ENCODE results near the gene DHX16. TPM values are rescaled to one million over a fixed set of nuclear protein-coding genes. Genes with fewer than 3 reads are reported as not detected.

The DHX16 gene
- total RNA-seq, 4 donors from 2014 or later, result 16.0 to 34.5 (median 22.5) TPM

DNA sequence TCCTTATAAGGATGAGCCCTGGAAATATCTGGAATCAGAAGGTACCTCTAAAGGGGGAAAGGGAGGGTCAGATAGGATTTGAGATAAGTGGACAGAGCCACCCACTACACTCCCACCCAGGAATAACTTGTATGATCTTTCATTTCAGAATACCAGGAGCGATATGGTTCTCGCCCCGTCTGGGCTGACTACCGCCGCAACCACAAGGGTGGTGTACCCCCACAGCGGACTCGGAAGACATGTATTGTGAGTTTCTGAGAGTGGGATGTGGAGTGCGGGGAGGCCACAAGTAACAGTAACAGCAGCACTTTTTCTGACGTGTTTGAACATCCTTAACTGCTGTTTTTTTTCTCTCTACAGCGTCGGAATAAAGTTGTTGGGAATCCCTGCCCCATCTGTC lies 53.2 kb downstream of the DHX16 start:
- TF ChIP-seq, protein P1, sequence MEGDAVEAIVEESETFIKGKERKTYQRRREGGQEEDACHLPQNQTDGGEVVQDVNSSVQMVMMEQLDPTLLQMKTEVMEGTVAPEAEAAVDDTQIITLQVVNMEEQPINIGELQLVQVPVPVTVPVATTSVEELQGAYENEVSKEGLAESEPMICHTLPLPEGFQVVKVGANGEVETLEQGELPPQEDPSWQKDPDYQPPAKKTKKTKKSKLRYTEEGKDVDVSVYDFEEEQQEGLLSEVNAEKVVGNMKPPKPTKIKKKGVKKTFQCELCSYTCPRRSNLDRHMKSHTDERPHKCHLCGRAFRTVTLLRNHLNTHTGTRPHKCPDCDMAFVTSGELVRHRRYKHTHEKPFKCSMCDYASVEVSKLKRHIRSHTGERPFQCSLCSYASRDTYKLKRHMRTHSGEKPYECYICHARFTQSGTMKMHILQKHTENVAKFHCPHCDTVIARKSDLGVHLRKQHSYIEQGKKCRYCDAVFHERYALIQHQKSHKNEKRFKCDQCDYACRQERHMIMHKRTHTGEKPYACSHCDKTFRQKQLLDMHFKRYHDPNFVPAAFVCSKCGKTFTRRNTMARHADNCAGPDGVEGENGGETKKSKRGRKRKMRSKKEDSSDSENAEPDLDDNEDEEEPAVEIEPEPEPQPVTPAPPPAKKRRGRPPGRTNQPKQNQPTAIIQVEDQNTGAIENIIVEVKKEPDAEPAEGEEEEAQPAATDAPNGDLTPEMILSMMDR (IDR thresholded peaks at IDR 0.05; ENCODE audit: low read depth), result no peak

DNA sequence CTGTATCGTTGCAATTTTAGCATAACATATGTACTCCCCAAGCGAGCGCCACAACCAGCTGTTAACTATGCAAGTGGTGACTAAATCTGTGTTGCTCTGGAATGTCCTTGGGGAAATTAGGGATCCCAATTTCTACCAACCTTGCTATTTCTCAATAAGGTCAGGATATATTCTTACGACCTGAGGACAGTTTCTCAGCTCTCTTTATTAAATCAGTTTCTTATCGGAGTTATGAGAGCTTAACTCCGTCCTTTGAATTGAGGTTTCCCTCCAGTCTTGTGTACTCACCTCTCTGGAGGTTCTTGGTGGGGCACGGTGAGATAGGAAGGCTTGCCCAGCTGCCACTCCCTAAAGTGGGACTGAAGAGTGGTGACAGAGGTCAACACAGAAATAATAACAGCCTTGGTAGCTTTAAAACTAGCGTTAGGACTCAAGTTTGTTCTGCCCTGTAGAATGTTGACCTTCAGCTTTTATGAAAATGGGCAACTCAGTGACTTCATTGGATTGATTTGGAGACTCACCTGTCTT lies 54.5 kb downstream of the DHX16 start:
- TF ChIP-seq, protein P1 (IDR thresholded peaks at IDR 0.05; ENCODE audit: low read depth), result no peak

DNA sequence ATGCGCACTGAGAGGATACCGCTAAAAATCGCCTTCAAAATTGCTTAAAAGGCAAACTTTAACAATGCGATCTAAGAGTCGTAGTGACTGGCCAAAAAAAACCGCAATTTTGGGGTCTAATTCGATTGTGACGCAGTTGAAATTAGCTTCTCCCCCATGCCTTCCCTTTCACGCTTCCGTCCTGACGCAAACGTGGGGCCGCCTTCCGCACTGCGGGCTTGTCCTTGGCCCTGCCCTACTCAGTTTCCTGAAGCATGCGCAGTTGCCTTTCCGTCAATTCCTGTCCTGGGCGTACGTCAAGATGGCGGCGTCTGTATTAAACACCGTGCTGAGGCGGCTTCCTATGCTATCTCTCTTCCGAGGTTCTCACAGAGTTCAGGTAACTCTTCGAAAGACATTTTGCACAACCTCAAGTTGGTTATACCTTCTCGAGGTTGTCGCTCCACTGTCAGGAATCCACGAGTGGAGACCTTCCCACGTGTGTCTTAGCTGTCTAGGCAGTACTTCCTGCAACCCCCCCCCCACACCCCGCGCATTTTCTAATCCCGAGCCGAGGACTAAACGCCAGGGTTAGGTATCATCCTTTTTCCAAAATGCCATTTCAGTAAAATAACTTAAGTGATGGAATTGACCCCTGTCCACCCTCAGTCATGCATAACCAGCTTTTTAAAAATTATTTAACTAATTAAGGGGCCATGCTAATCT lies 55.1 kb downstream of the DHX16 start, which contains the start of gene MRPS18B:
MRPS18B (plus strand) TSS at position 276 of the 705 bp plus-strand sequence; CDS start at position 302, 26 bp downstream.
- TF ChIP-seq, protein P1 (IDR thresholded peaks at IDR 0.05; ENCODE audit: low read depth), result no peak

DNA sequence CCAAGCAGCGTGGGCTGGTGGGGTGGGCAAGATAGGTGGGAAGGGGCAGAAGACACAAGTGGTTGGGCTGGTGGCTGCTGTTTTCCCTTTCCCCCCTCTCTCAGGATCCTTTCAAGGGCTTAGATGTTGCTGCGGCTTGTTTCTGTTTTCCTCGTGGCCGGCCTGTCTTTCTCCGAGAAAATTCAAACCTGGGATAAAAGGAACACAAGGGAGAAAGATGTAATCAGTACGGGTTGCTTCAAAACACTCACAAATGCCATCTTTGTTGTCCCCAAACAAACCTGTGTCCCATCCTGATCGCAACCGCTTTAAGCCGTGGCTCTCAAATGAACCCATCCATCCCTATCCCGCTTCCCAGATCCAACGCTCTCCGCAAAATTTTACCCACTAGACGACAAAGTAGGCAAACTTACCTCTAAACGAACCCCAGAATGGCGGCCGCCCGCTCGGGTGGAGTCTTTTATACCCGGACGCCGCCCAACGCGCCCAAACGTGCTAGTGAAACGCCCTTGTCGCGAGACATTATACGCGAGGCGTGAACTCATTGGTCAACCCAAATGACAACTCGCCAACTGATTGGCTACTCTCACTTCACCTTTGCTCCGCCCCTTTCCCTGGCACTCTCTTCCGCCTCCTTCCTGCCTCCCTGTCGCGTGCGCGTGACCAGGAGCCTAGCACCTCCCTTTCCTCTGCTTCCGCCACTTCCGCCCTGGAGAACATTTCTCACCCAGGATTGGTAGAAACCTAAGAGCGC lies 55.8 kb downstream of the DHX16 start, which contains the start of gene PPP1R10:
PPP1R10 (minus strand) TSS at position 433 of the 754 bp plus-strand sequence. CDS start 7,299 bp downstream, outside the sequence.
- TF ChIP-seq, protein P1 (IDR thresholded peaks at IDR 0.05; ENCODE audit: low read depth), result no peak

DNA sequence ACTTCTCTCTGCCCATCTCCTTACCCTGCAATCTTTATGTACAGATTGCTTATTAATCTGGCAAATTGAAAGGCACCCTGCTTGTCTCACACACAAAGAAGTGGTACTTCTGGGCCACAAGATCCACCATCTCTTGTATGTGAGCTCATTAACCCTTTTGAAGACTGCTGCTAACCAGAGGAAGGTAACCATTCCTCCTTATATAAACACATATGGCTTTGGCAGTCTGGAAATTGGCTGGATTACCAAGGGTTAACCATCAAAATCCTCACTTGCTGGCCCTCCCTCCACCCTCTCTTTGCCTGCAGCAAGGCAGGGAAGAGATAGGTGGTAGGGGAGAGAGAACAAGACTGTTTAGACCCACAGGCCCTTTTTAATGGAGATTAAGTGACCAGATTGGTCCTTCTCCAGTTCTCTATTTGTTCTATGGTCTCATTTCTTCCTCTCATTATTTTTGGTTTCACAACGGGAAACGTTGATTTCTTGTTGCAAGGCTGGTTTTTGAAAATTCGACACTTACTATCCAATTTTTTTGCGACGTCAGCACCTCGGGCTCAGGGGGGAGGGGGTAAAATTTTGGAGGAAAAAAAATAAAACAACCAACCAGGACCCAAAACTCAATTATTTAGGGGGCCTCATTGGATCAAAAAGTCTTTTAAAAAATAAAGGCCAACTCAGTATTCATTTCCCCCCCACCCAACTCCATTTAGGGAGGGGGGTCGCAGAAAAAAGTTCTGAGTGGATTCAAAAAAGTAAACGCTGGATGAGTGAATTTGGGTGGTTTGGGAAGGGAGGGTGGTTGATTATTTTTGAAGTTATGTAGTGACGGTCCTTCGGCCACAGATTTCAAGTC lies 56.6 kb downstream of the DHX16 start:
- TF ChIP-seq, protein P1 (IDR thresholded peaks at IDR 0.05; ENCODE audit: low read depth), result no peak

DNA sequence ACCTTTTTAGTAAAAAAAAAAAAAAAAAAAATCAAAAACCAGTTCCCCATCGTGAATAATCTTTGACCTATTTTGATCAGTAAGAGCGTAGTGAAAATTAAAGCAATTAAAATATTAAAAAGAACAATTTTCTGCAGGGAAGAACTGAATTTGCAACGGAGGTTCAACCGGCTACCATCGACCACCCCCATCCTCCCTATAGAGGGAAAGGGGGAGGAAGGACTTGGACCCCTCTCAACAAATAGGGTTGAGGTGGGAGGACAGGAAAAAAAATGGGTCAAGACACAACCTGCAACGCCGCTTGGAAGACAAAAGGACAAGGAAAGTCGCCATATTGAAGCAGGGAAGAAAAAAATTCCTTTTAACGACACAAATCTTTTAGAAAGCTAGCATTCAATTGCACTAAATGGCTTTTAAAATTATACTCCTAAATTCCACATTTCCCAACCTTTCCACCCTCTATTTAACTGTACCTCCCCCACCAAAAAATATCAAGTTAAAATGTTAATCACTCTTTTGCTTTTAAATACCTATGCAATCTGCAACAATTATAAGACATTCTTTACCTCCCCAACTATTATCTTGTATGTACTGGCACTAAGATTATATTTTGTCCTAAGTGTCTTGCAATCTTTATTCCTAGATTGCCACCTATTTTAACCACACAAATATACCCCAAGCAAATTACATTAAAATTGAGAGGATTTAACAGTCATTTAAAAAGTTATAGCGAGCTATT lies 57.4 kb downstream of the DHX16 start:
- TF ChIP-seq, protein P1 (IDR thresholded peaks at IDR 0.05; ENCODE audit: low read depth), result no peak
